ENCODE data around the gene NLRP14.

GRCh38 chr11:7004482-7004881 is 15.8 kb upstream of the NLRP14 start:
- TF ChIP-seq, protein P1, sequence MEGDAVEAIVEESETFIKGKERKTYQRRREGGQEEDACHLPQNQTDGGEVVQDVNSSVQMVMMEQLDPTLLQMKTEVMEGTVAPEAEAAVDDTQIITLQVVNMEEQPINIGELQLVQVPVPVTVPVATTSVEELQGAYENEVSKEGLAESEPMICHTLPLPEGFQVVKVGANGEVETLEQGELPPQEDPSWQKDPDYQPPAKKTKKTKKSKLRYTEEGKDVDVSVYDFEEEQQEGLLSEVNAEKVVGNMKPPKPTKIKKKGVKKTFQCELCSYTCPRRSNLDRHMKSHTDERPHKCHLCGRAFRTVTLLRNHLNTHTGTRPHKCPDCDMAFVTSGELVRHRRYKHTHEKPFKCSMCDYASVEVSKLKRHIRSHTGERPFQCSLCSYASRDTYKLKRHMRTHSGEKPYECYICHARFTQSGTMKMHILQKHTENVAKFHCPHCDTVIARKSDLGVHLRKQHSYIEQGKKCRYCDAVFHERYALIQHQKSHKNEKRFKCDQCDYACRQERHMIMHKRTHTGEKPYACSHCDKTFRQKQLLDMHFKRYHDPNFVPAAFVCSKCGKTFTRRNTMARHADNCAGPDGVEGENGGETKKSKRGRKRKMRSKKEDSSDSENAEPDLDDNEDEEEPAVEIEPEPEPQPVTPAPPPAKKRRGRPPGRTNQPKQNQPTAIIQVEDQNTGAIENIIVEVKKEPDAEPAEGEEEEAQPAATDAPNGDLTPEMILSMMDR (IDR thresholded peaks at IDR 0.05): no peak
- no peak for TF ChIP-seq POLR2A (IDR thresholded peaks at IDR 0.05)
- TF ChIP-seq POLR2AphosphoS5 (IDR thresholded peaks at IDR 0.05): no peak

Data from prostate gland (tissue), 2 donors.